ENCODE results near the gene OR12D3.
"Not testable (repeated sequence)": the region's sequence is repeated elsewhere in the genome, so short reads cannot be mapped to it uniquely, and the experiment has no call there.

Gene OR12D3

GRCh38 chr6:29395331-29395730 is 20.2 kb upstream of the OR12D3 start, which contains the start of gene OR12D2:
Gene OR12D2, plus strand, starts transcription at chr6:29395631. Its CDS starts 1,069 bp downstream, at chr6:29396700.
- H3K4me3 ChIP-seq (ENCODE audit: low read length): no peak within 1 kb of the TSS
- TF ChIP-seq, protein P1, sequence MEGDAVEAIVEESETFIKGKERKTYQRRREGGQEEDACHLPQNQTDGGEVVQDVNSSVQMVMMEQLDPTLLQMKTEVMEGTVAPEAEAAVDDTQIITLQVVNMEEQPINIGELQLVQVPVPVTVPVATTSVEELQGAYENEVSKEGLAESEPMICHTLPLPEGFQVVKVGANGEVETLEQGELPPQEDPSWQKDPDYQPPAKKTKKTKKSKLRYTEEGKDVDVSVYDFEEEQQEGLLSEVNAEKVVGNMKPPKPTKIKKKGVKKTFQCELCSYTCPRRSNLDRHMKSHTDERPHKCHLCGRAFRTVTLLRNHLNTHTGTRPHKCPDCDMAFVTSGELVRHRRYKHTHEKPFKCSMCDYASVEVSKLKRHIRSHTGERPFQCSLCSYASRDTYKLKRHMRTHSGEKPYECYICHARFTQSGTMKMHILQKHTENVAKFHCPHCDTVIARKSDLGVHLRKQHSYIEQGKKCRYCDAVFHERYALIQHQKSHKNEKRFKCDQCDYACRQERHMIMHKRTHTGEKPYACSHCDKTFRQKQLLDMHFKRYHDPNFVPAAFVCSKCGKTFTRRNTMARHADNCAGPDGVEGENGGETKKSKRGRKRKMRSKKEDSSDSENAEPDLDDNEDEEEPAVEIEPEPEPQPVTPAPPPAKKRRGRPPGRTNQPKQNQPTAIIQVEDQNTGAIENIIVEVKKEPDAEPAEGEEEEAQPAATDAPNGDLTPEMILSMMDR (conservative IDR thresholded peaks at IDR 0.05; ENCODE audit: low read depth, low read length): no peak
- no peak for DNase-seq (ENCODE audit: low read depth)

DNA sequence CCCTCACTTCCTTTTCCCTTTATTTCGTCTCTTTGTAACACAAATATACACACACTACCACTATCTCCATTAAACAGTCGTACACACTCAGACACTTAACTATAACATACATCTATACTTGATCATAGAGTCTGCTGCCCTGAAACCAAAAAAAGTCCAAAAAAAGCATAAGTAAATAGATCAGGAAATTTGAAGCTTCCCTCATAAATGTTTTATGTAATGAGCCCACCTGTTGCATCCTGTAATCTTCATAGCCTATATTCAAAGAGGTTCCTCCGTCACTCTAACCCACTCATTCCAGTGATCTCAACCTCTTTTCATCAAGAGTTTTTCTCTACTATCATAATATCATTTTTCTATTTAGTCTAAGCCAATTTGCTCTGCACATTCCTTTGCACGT is 13.4 kb upstream of the OR12D3 start:
- no peak overlapping the region for H3K4me3 ChIP-seq (ENCODE audit: low read length)
- TF ChIP-seq, protein P1 (conservative IDR thresholded peaks at IDR 0.05; ENCODE audit: low read depth, low read length): no peak
- DNase-seq (ENCODE audit: low read depth): no peak

- no peak overlapping the region for H3K4me3 ChIP-seq (ENCODE audit: low read length)
- TF ChIP-seq, protein P1 (conservative IDR thresholded peaks at IDR 0.05; ENCODE audit: low read depth, low read length): no peak
- no peak for DNase-seq (ENCODE audit: low read depth)
Measured at GRCh38 chr6:29376003-29376402, 912 bp upstream of the OR12D3 start.

DNA sequence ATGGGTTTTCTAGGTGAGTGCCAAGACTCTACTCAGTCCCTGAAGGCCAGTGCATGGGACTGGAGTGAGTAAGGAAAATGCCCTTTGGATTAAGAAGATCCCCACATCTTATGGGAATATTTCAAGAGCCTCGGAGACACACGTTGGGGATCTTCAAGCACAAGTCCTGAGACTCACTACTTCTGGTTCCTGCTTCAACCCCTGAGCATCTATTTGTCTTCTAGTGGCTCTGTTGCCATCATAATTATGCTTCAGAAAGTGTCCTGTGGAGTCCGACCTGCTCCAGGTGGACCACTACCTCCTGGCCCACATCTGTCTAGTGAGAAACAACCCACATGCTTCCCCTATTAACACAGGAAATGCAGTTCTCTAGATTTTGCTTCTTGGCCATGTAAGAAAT is 6.3 kb downstream of the OR12D3 start, which contains the start of gene OR5V1:
Gene OR5V1, minus strand, starts transcription at position 101 of the 400 bp plus-strand sequence. CDS start 12,670 bp downstream, outside the sequence.
- TF ChIP-seq, protein P1 (conservative IDR thresholded peaks at IDR 0.05; ENCODE audit: low read depth, low read length): no peak
- no peak for DNase-seq (ENCODE audit: low read depth)
- H3K4me3 ChIP-seq (ENCODE audit: low read length): no peak within 1 kb of the TSS

DNA sequence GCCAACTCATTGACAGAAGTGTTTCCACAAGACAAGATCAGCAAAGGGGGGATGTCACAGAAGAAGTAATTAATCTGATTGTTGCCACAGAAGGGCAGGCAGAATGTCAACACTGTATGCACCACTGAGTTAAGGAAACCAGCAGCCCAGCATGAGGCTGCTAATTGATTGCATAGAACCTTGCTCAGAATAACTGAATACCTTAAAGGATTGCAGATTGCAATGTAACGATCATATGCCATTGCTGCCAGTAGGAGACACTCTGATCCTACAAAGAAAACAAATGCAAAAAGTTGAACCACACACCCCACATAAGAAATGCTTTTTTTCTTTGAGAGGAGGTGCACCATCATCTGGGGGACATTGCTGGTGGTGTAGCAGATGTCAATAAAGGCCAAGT is 19.5 kb downstream of the OR12D3 start:
- no peak for DNase-seq (ENCODE audit: low read depth)
- TF ChIP-seq, protein P1 (conservative IDR thresholded peaks at IDR 0.05; ENCODE audit: low read depth, low read length): no peak
- no peak overlapping the region for H3K4me3 ChIP-seq (ENCODE audit: low read length)

- no peak for DNase-seq (ENCODE audit: low read depth)
- H3K4me3 ChIP-seq (ENCODE audit: low read length): no peak overlapping the region
- TF ChIP-seq, protein P1 (conservative IDR thresholded peaks at IDR 0.05; ENCODE audit: low read depth, low read length): no peak
Measured at GRCh38 chr6:29354980-29355379, 20.1 kb downstream of the OR12D3 start.

DNA sequence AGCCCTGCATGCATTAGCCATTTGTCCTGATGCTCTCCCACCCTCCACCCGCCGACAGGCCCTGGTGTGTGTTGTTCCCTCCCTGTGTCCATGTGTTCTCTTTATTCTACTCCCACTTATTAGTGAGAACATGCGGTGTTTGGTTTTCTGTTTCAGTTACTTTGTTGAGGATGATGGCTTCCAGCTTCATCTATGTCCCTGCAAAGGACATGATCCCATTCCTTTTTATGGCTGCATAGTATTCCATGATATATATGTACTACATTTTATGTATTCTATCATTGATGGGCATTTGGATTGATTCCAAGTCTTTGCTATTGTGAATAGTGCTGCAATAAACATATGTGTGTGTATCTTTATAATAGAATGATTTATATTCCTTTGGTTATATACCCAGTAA is 25.7 kb downstream of the OR12D3 start:
- not testable (repeated sequence) for DNase-seq (ENCODE audit: low read depth); H3K4me3 ChIP-seq (ENCODE audit: low read length)

- no peak overlapping the region for H3K4me3 ChIP-seq (ENCODE audit: low read length)
- no peak for DNase-seq (ENCODE audit: low read depth)
- TF ChIP-seq, protein P1 (conservative IDR thresholded peaks at IDR 0.05; ENCODE audit: low read depth, low read length): no peak
Measured at GRCh38 chr6:29345380-29345779, 29.7 kb downstream of the OR12D3 start.

Data from retinal pigment epithelial cell (primary cell).